Gastrocnemius medialis (tissue), 4 donors: ENCODE measurements around the gene CACNA2D1. TPM values are rescaled to one million over a fixed set of nuclear protein-coding genes. Genes with fewer than 3 reads are reported as not detected.

Experiments used
- ATAC-seq, 2 donors: fragments of 150-250 bp; one replicate each; pipeline ENCODE4 v1.9.1; 2016
- DNase-seq, 2 donors: peaks; one replicate each; pipeline ENCODE4 v3.0.0-alpha.2; 2019
- H3K27ac ChIP-seq, 4 donors: fragments of 200-600 bp; sonication (generic); 1 replicate in 1 of 4; 2 replicates in 3 of 4; pipeline ENCODE4 v1.5.1; 2016 to 2018; ENCODE audit warnings: mild to moderate bottlenecking in 2 of 4, moderate library complexity in 1 of 4
- H3K27me3 ChIP-seq, 3 donors: fragments of 200-600 bp; sonication (generic) in 2 of 3; 1 replicate in 1 of 3; 2 replicates in 2 of 3; pipeline versions ENCODE4 v1.5.1 to v1.6.0; 2016 to 2019; ENCODE audit warnings: mild to moderate bottlenecking in 1 of 3, moderate library complexity in 1 of 3
- H3K36me3 ChIP-seq, 2 donors: fragments of 200-600 bp; sonication (generic) in 1 of 2; one replicate each; pipeline ENCODE4 v1.5.1; 2017 to 2018
- H3K4me1 ChIP-seq, 2 donors: fragments of 200-600 bp; sonication (generic) in 1 of 2; one replicate each; pipeline ENCODE4 v1.5.1; 2016 to 2017; ENCODE audit warnings: mild to moderate bottlenecking in 2 of 2
- H3K4me3 ChIP-seq, 4 donors: fragments of 200-600 bp; sonication (generic) in 3 of 4; 1 replicate in 1 of 4; 2 replicates in 3 of 4; pipeline ENCODE4 v1.5.1; 2016 to 2019; ENCODE audit warnings: mild to moderate bottlenecking in 2 of 4
- H3K9me3 ChIP-seq, 3 donors: fragments of 200-600 bp; sonication (generic) in 2 of 3; 1 replicate in 1 of 3; 2 replicates in 2 of 3; pipeline ENCODE4 v1.5.1; 2016 to 2019
- CTCF ChIP-seq, 5 experiments: fragments of 450-650 bp in 3 of 5; fragments of 200-600 bp in 2 of 5; sonication (generic) in 2 of 5; IDR thresholded peaks in 4 of 5; conservative IDR thresholded peaks in 1 of 5; 1 replicate in 4 of 5; 2 replicates in 1 of 5; pipeline ENCODE4 v1.5.1; 2016 to 2019; ENCODE audit warnings: antibody characterized with exemption in 5 of 5, mild to moderate bottlenecking in 3 of 5, moderate library complexity in 3 of 5
- POLR2A ChIP-seq, 2 donors: fragments of 450-650 bp; IDR thresholded peaks; one replicate each; pipeline ENCODE4 v1.6.1; 2017; ENCODE audit warnings: antibody characterized with exemption in 2 of 2, mild to moderate bottlenecking in 2 of 2, moderate library complexity in 2 of 2
- in situ Hi-C, 4 donors: fragments of 200-750 bp; cut with MboI; loops; one replicate each; pipeline versions ENCODE4 v1.15.0 to v1.8.0; 2017; ENCODE audit warnings: low sequenced_read_pairs in 4 of 4
- intact Hi-C: fragments of 100-400 bp; cut with DNase I; formaldehyde crosslinking; loops from one replicate; pipeline ENCODE4 v1.15.1; 2023; ENCODE audit warnings: low total_unique reads
- total RNA-seq, 4 donors: library from RNA; depleted of rRNA; stranded (reverse); fragments of >200 nt; gene quantifications; one replicate each; pipeline versions ENCODE4 v1.1.0 to v1.2.3, GENCODE V29; 2016

CACNA2D1 gene
- total RNA-seq, 4 donors from 2014 or later: 83.9 to 157 (median 120) TPM

GRCh38 chr7:82021713-82022112 is 421.9 kb downstream of the CACNA2D1 start:
- H3K36me3 ChIP-seq: no peaks in the 10 kb centered on the region
- H3K27ac ChIP-seq: no peak overlapping the region
- DNase-seq (no peak), ATAC-seq (no peak)
- in situ Hi-C loops: no loop called here
- H3K4me3 ChIP-seq: no peak overlapping the region
- no peaks in the 10 kb centered on the region for H3K27me3 ChIP-seq
- no peaks in the 10 kb centered on the region for H3K9me3 ChIP-seq
- H3K4me1 ChIP-seq: peaks cover 0 to 3% of the 10 kb centered on the region in 2 donors
- intact Hi-C loops: no loop called here
- TF ChIP-seq CTCF (IDR thresholded peaks at IDR 0.05 in 4 of 5, conservative IDR thresholded peaks at IDR 0.05 in 1 of 5) (no peak), POLR2A (IDR thresholded peaks at IDR 0.05) (no peak)

GRCh38 chr7:82021036-82021435 is 422.5 kb downstream of the CACNA2D1 start:
- no peaks in the 10 kb centered on the region for H3K36me3 ChIP-seq
- no peaks in the 10 kb centered on the region for H3K27me3 ChIP-seq
- no peak for ATAC-seq
- DNase-seq: no peak
- H3K27ac ChIP-seq: no peak overlapping the region
- TF ChIP-seq POLR2A (IDR thresholded peaks at IDR 0.05): no peak
- TF ChIP-seq CTCF (IDR thresholded peaks at IDR 0.05 in 4 of 5, conservative IDR thresholded peaks at IDR 0.05 in 1 of 5): no peak
- intact Hi-C loops (no loop called here), in situ Hi-C loops (no loop called here)
- no peaks in the 10 kb centered on the region for H3K9me3 ChIP-seq
- peaks cover under 1 to 3% of the 10 kb centered on the region in 2 donors for H3K4me1 ChIP-seq
- H3K4me3 ChIP-seq: no peak overlapping the region

- DNase-seq (no peak), ATAC-seq (no peak)
- no peaks in the 10 kb centered on the region for H3K36me3 ChIP-seq
- no peak overlapping the region for H3K27ac ChIP-seq
- TF ChIP-seq POLR2A (IDR thresholded peaks at IDR 0.05) (no peak), CTCF (IDR thresholded peaks at IDR 0.05 in 4 of 5, conservative IDR thresholded peaks at IDR 0.05 in 1 of 5) (no peak)
- no peak overlapping the region for H3K4me3 ChIP-seq
- H3K4me1 ChIP-seq: peaks cover 6% of the 10 kb centered on the region in 2 donors
- in situ Hi-C loops (no loop called here), intact Hi-C loops (loop anchor here (10.0 kb wide), 1 partner anchor 525 kb away; no protein-coding TSS in a partner anchor)
- no peaks in the 10 kb centered on the region for H3K9me3 ChIP-seq
- H3K27me3 ChIP-seq: no peaks in the 10 kb centered on the region
Observed at GRCh38 chr7:82019551-82020475, 423.8 kb downstream of the CACNA2D1 start.

- H3K27ac ChIP-seq: no peak overlapping the region
- DNase-seq (no peak), ATAC-seq (no peak)
- no peaks in the 10 kb centered on the region for H3K9me3 ChIP-seq
- no peak for TF ChIP-seq POLR2A (IDR thresholded peaks at IDR 0.05)
- no peak for TF ChIP-seq CTCF (IDR thresholded peaks at IDR 0.05 in 4 of 5, conservative IDR thresholded peaks at IDR 0.05 in 1 of 5)
- intact Hi-C loops (loop anchor here (10.0 kb wide), 1 partner anchor 523 kb away; no protein-coding TSS in a partner anchor), in situ Hi-C loops (no loop called here)
- no peaks in the 10 kb centered on the region for H3K36me3 ChIP-seq
- H3K4me3 ChIP-seq: no peak overlapping the region
- H3K4me1 ChIP-seq: peaks cover 6% of the 10 kb centered on the region in 2 donors
- no peaks in the 10 kb centered on the region for H3K27me3 ChIP-seq
Observed at GRCh38 chr7:82018226-82018625, 425.4 kb downstream of the CACNA2D1 start.
